ENCODE results near the gene KCNJ4.
"Not testable (repeated sequence)": the region's sequence is repeated elsewhere in the genome, so short reads cannot be mapped to it uniquely, and the experiment has no call there.

KCNJ4 gene

DNA sequence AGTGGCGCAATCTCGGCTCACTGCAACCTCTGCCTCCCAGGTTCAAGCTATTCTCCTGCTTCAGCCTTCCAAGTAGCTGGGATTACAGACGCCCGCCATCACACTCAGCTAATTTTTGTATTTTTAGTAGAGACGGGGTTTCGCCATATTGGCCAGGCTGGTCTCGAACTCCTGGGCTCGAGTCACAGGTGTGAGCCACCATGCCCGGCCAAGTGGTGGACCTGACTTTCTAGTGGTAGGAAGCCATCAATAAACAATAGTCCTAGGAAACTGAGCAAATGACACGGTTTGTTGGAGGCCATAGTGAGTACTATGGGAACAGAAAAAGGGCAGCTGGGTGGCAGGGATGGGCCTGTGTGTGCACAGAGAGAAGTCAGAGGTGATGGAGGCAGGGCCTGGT, 15.2 kb upstream of the KCNJ4 start:
- DNase-seq (ENCODE audit: low spot score), result not testable (repeated sequence)

DNA sequence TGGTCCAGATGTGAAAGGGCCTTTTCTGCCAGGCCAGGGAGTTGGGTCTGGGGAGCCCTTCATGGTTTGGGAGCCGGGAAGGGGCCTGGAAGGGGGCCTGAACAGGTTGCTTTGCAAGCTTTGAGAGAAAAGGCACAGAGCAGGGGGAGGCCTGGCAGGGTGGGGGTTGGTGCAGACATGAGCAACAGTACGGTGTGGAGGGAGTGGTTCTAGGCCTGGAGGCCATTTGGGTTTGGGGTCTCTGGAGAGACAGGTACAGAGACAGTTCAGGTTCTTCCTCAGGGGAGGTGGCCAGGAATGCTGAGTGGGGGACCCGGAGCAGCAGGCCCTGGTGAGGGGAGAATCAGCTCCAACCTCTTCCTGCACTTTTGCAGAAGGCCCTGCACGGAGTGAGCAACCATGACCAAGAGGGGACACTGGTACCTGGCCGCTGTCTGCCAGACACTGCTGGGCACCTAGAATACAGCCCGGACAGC, 14.3 kb upstream of the KCNJ4 start:
- no peak for DNase-seq (ENCODE audit: low spot score)

GRCh38 chr22:38468443-38469305, 13.7 kb upstream of the KCNJ4 start:
- no peak for DNase-seq (ENCODE audit: low spot score)

GRCh38 chr22:38467904-38468442, 13.0 kb upstream of the KCNJ4 start, which contains the start of gene KDELR3:
TSS of gene KDELR3 (plus strand) at chr22:38468096. CDS start at chr22:38468234, 138 bp downstream.
- peak; percentile 97 for DNase-seq (ENCODE audit: low spot score)

DNA sequence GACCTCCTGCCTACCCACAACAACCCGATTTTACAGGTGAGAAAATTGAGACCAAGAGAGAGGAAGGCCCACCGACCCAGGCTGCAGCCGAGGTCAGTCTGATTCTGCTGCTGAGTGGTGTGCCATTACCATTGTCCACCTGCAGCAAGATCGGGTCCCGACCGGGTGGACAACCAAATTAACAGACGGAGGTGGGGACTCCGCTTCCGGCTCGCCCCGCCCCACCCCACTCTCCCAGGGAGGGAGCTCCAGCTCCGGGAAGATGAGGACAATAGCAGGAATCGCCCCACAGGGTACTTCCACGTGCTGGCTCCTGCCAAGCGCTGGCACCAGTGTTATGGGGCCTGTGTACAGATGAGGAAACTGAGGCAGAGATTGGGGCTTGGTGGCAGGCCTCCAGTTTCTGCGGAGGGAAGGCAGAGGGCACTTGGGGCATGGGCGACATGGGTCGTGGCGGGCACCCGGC, 12.5 kb upstream of the KCNJ4 start:
- no peak for DNase-seq (ENCODE audit: low spot score)

GRCh38 chr22:38465673-38466490, 10.9 kb upstream of the KCNJ4 start:
- DNase-seq (ENCODE audit: low spot score), result no peak

- no peak for DNase-seq (ENCODE audit: low spot score)
Measured at GRCh38 chr22:38464992-38465672, 10.1 kb upstream of the KCNJ4 start.

DNA sequence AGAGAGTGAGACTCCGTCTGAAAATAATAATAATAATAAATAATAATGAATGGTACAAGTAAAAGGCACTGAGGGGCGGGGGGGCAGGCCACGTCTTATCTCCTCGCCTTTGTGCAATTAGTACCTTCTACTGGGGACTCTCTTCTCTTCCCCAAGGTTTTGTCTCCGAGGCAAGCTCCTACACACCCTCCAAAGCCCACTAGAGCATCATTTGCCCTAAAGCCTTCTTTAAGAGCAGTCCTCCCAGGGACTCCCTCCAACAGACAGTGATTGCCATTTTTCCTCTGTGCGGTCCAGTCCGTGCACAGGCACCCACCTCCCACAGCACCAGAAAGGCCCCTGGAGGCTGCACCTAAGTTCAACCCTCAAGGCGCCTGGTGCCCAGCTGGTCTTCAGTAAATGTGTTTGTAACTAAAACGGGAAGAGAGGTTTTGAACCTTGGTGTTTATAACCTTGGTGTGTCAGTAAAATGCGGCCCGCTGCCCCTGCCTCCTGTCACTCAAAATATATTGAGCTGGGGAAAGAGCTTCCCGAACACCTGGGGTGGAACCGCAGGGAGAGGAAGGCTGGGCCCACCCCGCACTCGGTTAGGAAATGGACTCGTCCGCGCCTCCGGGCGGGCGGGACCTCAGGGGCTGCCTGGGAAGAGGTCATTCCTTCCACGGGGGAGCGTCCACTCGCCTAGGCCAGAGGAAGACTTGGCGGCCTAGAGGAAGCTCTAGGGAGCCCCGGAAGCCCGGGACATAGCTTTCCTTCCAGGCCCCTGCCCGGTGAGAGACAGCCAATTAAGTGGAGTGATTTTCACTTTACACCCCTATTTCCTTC, 8.2 kb upstream of the KCNJ4 start:
- no peak for DNase-seq (ENCODE audit: low spot score)

DNA sequence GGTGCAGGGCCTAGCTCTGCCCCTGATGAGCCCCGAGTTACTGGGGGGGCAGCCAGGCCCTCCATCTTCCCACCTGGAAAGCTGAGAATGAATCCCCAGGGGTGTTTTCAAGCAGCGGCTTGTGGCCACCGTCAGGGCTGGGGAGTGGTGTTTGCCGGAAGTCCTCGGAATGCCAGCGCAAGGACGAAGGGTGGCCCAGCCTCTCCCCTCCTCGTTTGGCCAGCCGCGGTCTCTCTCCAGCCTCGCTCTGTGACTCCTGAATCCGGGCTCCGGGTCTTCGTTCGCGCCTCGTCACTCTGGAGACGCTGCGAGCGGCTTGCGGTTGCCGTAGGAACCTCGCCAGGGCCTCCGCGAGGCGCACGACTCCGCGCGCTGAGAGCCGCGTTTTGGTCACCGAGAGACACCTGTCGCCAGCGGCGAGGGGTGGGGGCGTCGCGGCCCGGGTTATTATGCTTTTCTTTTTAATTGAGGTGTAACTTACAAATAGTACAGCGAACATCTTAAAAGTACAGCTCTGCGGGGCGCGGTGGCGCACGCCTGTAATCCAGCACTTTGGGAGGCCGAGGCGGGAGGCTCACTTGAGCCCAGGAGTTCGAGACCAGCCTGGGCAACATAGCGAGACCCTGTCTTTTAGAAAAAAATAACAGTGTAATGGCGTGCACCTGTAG, 6.5 kb upstream of the KCNJ4 start:
- DNase-seq (ENCODE audit: low spot score), result peak; percentile 87

DNA sequence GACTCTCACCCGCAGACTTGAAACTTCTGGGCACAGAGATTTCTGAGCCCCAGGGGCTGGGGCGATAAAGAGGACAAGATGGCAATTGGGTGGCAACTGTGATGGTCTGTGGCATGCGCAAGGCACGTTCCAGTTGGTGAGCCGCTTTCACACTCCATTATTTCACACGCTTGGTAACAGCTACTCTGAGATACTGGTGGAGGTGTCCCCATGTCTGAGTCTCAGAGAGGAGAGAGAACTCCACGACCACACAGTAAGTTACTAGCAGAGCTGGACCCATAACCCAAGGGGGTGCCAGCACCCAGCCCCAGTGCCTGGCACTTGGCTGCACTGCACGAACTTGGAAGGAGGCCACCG, 6.0 kb upstream of the KCNJ4 start:
- DNase-seq (ENCODE audit: low spot score), result no peak

- DNase-seq (ENCODE audit: low spot score), result no peak
Measured at GRCh38 chr22:38460426-38460840, 5.4 kb upstream of the KCNJ4 start.

- no peak for DNase-seq (ENCODE audit: low spot score)
Measured at GRCh38 chr22:38456841-38457699, 2.1 kb upstream of the KCNJ4 start.

DNA sequence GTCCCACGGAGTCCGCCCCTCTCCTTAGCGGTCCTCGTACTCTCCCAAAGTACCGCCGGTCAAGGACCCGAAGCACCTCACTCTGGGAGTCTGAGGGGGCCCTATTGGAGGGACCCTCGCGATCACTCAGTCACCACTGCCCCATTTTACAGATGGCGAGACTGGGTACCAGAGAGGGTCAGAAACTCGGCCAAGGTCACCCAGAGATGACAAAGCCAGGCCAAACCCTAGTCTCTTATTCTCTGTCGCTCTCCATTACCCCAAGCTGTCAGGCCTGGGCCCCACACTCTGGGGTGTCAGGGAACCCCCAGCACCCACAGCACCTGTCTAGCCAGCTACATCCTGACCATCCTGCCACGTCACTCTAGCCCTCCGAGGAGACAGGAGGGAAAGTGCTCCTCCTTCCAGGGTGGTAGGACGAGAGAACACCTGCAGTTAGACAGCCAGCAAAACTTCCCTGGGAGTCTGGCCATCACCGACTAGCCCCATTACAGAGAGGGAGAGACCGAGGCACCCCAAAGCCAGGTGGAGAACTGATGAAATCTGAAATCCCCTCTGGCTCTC, 1.4 kb upstream of the KCNJ4 start:
- no peak for DNase-seq (ENCODE audit: low spot score)

DNA sequence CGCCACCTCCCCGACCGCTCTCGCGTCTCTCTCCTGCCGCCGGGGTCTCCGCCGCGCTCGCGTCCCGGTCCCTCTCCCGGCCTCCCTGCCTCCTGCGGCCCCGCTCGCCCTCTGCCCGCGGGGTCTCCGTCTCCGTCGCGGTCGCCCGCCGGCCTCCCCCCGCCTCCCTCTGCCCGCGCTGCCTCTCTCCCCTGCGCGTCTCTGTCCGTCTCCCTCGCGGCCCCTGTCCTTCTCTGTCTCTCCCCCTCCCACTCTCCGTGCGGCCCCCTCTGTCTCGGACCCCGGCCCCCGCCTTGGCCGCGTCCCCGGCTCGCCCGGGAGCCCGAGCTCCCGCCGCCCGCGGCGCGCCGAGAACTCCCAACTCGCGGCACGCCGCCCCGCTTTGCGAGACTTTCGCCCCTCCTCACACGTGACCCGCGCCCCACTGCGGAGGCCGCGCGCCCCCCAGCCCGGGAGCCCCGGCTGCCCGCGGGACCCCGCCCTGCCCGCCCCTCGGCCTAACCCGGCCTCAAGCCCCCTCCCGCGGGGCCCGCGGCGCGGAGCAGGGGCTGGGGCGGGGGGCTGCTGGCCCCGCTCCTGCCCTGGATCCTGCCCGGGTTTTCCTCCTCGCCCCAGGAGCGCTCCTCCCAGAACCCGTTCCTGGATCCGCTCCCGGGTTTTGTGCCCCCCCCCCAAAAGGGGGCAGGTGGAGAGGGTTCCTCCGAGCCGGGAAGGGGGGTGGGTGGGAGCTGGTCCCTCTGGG, 702 bp upstream of the KCNJ4 start:
- DNase-seq (ENCODE audit: low spot score), result peak; percentile 59

DNA sequence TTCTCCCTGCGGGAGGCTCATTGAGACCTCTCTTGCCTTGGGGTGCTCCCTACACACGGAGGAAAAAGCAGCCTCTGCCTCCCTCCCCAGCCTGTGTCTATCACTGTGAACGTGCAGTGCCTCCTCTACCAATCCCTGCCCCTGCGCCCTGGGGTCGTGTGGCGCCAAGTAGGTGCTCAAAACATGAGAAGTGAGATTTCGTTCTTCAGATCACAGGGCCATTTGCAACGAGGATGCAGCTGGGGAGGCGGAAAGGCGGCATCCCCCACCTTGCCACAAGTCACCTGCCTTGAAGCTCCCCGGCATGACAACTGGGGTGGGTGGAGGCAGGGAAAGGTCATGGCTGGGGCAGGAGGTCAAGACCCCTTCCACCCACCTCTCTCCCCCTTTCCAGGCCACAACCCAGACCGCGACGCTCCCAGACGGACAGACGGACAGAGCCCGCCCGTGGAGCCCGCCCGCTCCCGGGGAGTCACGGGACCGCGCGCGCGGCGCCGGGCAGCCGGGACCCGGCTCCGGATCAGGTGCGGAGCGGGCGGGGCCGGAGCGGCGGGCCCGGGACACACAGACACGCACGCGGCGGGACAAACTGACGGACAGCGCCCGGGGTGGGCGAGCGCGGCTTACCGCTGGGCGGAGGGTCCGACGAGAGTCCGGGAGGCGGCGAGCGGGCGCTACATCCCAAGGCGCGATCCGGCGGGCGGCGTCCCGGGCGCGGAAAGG, 485 bp downstream of the KCNJ4 start:
- DNase-seq (ENCODE audit: low spot score), result no peak

GRCh38 chr22:38453996-38454352, 1.0 kb downstream of the KCNJ4 start:
- DNase-seq (ENCODE audit: low spot score), result no peak

- no peak for DNase-seq (ENCODE audit: low spot score)
Measured at GRCh38 chr22:38453066-38453672, 1.8 kb downstream of the KCNJ4 start.
